Keratinocyte (primary cell): ENCODE data around the gene SUN2.

Experiments
- CTCF ChIP-seq, 3 experiments: IDR thresholded peaks in 1 of 3; conservative IDR thresholded peaks in 1 of 3; optimal IDR thresholded peaks in 1 of 3; 2 replicates in 2 of 3; 3 replicates in 1 of 3; pipeline versions ENCODE3 to v1.5.1; 2011; ENCODE audit warnings: low read length in 3 of 3, mild to moderate bottlenecking in 3 of 3, moderate library complexity in 2 of 3, control low read depth in 1 of 3, inconsistent platforms in 1 of 3; ENCODE audit not compliant: insufficient read depth in 2 of 3; ENCODE audit errors: extremely low read depth in 1 of 3
- EZH2 ChIP-seq: IDR thresholded peaks from one replicate; pipeline ENCODE4 v1.6.1; 2012; ENCODE audit warnings: inconsistent platforms, mild to moderate bottlenecking, low read length, moderate library complexity

GRCh38 chr22:38792833-38793232, 37.0 kb upstream of the SUN2 start:
- no peak for TF ChIP-seq EZH2
- TF ChIP-seq CTCF (optimal IDR thresholded peaks at IDR 0.05 in 1 of 3, IDR thresholded peaks at IDR 0.05 in 1 of 3, conservative IDR thresholded peaks at IDR 0.05 in 1 of 3; ENCODE audit: extremely low read depth in 1 of 3, insufficient read depth in 2 of 3, low read length in 3 of 3) = no peak
